Mammary epithelial cell (primary cell): ENCODE results near the gene RGS18.

Source experiments
- CTCF ChIP-seq, 2 donors: IDR thresholded peaks in 1 of 2; conservative IDR thresholded peaks in 1 of 2; 2 replicates each; pipeline ENCODE4 v1.5.1; 2011 to 2012; ENCODE audit warnings: inconsistent platforms in 2 of 2, low read length in 2 of 2, mild to moderate bottlenecking in 2 of 2, control low read depth in 1 of 2, low read depth in 1 of 2; ENCODE audit not compliant: insufficient read depth in 1 of 2; ENCODE audit errors: extremely low read depth in 1 of 2
- EZH2 ChIP-seq: IDR thresholded peaks from 2 replicates; pipeline ENCODE4 v1.6.1; 2012; ENCODE audit warnings: low read length, inconsistent platforms, borderline replicate concordance

- TF ChIP-seq CTCF (conservative IDR thresholded peaks at IDR 0.05 in 1 of 2, IDR thresholded peaks at IDR 0.05 in 1 of 2; ENCODE audit: extremely low read depth in 1 of 2, insufficient read depth in 1 of 2, low read depth in 1 of 2, low read length in 2 of 2): no peak
- TF ChIP-seq EZH2: no peak
These were observed 74.7 kb downstream of the RGS18 start for GRCh38 chr1:192232817-192233417.
